Mammary epithelial cell (primary cell): ENCODE measurements around the gene ATPAF1.

Source experiments
- CTCF ChIP-seq, 2 donors: IDR thresholded peaks in 1 of 2; conservative IDR thresholded peaks in 1 of 2; 2 replicates each; pipeline ENCODE4 v1.5.1; 2011 to 2012; ENCODE audit warnings: inconsistent platforms in 2 of 2, low read length in 2 of 2, mild to moderate bottlenecking in 2 of 2, control low read depth in 1 of 2, low read depth in 1 of 2; ENCODE audit not compliant: insufficient read depth in 1 of 2; ENCODE audit errors: extremely low read depth in 1 of 2
- EZH2 ChIP-seq: IDR thresholded peaks from 2 replicates; pipeline ENCODE4 v1.6.1; 2012; ENCODE audit warnings: low read length, inconsistent platforms, borderline replicate concordance

- no peak for TF ChIP-seq EZH2
- TF ChIP-seq CTCF (conservative IDR thresholded peaks at IDR 0.05 in 1 of 2, IDR thresholded peaks at IDR 0.05 in 1 of 2; ENCODE audit: extremely low read depth in 1 of 2, insufficient read depth in 1 of 2, low read depth in 1 of 2, low read length in 2 of 2), result no peak
These were observed 22.8 kb upstream of the ATPAF1 start for GRCh38 chr1:46690931-46691421.
